GM12873 (cell line): ENCODE results near the gene MOB3B.

ENCODE experiments used
- TF ChIP-seq, protein P1 (sequence below): IDR thresholded peaks from 2 replicates; pipeline ENCODE4 v1.5.1; 2012; ENCODE audit warnings: low read depth, mild to moderate bottlenecking, moderate library complexity, low read length, control low read depth; ENCODE audit not compliant: insufficient read depth; ENCODE audit errors: missing control alignments

MOB3B gene

DNA sequence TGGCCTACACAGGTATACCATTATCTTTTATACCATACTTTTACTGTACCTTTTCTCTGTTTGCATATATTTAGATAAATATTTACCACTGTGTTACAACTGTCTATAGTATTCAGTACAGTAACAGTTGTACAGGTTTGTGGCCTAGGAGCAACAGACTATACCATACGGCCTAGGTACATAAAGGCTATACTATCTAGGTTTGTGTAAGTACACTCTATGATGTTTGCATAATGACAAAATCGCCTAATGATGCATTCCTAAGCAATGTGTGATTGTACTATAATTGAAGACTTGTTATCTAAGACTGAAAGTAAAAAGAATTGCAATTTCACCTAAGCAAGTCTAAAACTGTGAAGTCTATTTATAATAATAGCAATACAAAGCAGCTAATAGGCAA lies 39.8 kb upstream of the MOB3B start:
- TF ChIP-seq, protein P1, sequence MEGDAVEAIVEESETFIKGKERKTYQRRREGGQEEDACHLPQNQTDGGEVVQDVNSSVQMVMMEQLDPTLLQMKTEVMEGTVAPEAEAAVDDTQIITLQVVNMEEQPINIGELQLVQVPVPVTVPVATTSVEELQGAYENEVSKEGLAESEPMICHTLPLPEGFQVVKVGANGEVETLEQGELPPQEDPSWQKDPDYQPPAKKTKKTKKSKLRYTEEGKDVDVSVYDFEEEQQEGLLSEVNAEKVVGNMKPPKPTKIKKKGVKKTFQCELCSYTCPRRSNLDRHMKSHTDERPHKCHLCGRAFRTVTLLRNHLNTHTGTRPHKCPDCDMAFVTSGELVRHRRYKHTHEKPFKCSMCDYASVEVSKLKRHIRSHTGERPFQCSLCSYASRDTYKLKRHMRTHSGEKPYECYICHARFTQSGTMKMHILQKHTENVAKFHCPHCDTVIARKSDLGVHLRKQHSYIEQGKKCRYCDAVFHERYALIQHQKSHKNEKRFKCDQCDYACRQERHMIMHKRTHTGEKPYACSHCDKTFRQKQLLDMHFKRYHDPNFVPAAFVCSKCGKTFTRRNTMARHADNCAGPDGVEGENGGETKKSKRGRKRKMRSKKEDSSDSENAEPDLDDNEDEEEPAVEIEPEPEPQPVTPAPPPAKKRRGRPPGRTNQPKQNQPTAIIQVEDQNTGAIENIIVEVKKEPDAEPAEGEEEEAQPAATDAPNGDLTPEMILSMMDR = no peak

DNA sequence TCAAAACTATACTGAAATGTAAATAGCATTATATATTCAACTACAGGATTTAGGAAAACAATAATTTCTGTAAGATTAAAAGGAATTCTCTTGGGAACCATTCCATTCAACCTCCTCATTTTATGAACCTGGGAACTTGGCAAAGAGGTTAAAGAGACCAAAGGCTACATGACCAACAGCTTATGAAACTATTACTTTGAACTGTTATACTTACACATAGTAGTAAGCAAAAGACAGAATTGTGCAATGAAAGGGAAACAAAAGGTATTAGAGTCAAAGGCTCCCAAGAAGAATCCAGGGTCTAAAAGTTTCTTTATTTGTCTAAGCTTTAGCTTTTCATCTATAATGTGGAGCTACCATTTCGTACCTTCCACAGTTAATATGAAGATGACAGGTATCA lies 36.5 kb upstream of the MOB3B start:
- TF ChIP-seq, protein P1 = no peak

DNA sequence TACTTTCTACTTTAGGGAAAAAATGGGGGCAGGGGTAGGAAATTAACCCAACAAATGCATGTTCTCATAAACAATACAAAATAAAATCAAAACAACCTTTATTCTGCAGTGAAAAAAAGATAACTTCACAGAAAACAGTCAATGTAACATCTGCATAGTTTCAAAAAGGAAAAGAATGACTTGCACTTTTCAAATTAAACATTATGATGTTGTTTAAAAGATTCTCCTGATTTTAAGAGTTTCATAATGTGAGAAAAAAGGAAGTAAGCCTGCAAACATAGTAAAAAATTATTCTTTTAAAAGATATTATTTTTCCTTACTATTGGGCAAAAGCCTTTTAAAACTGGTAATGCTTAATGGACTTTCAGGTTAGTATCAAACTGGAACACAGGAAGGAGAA lies 36.1 kb upstream of the MOB3B start:
- TF ChIP-seq, protein P1 = no peak

DNA sequence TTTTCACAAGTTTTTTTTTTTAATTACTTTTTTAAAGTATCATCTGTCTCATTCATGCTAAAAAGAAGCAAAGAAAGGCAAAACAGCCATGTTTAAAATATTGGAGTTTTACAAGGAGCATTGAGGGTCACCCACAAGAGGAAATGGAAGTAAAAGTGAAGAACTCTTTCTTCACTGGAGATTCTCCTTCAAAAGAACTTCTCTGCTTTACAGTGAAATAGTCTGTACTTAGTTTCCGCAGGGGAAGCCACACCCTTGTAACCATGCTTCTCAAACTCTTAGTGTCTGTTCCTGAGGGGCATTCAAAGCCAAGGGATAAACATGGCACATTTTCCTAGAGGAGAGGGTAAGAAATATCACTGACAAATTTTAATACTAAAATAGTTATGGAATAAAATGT lies 35.1 kb upstream of the MOB3B start:
- TF ChIP-seq, protein P1 = no peak

DNA sequence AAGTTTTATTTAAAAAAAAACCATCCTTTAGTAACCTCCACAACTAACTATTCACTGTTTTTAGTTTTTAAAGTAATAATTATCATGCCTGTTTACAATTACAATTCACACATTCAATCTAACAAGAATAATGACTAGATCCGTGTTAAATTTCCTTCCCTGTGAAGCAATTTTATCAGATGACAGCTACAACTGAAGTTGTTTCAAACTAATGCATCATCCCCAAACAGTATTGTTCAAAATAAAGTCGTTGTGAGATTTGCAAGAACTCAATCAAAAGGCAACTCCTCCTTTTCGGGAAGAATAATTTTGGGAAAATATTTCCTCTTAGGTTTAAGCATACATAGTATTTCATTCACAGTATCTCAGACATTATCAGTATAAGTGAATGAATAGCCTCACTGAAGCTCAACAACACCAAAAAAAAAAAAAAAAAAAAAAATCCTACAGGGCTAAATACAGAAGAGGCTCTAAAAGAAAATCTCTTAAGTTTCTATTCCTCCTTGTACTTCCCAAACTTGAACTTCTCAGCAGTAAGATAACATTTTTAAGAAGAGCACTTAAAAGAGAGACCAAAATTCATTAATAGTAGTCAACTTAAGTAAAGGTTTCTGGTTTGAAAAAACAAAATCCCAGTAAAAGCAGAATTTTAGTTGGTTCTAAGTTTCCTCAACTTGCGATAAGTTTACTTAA lies 34.3 kb upstream of the MOB3B start:
- TF ChIP-seq, protein P1 = no peak

DNA sequence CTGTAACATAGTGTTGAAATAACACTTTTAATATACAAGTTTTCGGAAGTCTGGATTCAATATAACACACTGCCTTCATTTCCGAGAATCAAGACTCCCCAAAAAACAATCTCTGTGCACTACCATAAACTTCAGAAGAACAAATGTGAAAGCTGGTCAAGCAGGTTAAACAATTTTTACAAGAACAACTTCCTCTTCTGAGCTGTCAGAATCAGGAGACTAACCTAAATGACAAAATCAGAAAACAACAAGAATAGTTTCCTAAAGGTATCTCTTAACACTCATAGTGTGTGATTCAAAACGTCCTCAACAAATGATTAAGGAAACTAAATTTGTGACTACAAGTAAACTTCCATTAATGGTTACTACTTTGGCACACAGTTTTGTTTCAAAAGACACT lies 32.1 kb upstream of the MOB3B start:
- TF ChIP-seq, protein P1 = no peak

DNA sequence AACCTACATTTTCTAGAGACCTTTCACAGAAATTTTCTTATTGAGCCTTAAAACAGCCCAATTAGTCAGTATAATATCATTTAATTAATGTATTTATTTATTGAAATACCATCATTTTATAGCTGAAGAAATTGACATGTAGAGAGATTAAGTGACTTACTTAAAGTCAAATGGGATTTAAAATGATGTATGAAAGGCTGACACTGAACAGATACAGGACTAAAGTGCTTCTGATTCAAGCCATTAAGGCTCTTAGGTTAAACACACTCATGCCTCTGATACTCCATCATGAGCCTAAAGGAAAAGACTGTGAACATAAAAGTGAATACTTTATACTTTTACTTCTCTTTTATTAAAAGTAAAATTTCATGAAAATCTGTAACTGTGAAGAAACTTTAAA lies 30.8 kb upstream of the MOB3B start:
- TF ChIP-seq, protein P1 = no peak
